Spinal cord (tissue), 10 donors: ENCODE results near the gene VRK3. TPM values are rescaled to one million over a fixed set of nuclear protein-coding genes. Genes with fewer than 3 reads are reported as not detected.

Experiments
- DNase-seq, 6 donors: peaks; one replicate each; pipeline versions ENCODE4 v3.0.0 to v3.0.0-alpha.2; 2013 to 2015; ENCODE audit warnings: low spot score in 6 of 6, low read depth in 4 of 6
- H3K27ac ChIP-seq: one replicate; pipeline ENCODE4 v1.5.1; 2013; ENCODE audit warnings: low read depth, low read length, control low read depth
- H3K27me3 ChIP-seq: one replicate; pipeline ENCODE4 v1.6.1; 2013; ENCODE audit warnings: low read length; ENCODE audit not compliant: control insufficient read depth, insufficient read depth
- H3K36me3 ChIP-seq: one replicate; pipeline ENCODE4 v1.6.1; 2013; ENCODE audit warnings: low read length; ENCODE audit not compliant: control insufficient read depth, insufficient read depth
- H3K4me1 ChIP-seq: one replicate; pipeline ENCODE4 v1.6.1; 2013; ENCODE audit warnings: low read length; ENCODE audit not compliant: control insufficient read depth, insufficient read depth
- H3K4me3 ChIP-seq: one replicate; pipeline ENCODE4 v1.5.1; 2013; ENCODE audit warnings: low read depth, low read length, control low read depth
- H3K9me3 ChIP-seq: one replicate; pipeline ENCODE4 v1.6.1; 2013; ENCODE audit warnings: low read length; ENCODE audit not compliant: control insufficient read depth, insufficient read depth
- WGBS: methylation state at CpG from one replicate; pipeline ENCODE4 v1.1.5; 2013; ENCODE audit warnings: missing lambda C conversion rate; ENCODE audit not compliant: insufficient coverage; 5-methylcytosine and 5-hydroxymethylcytosine counted together
- polyA plus RNA-seq, 2 donors: library from polyadenylated mRNA; unstranded; fragments of 120-200 nt; gene quantifications; one replicate each; pipeline ENCODE4 v1.2.1, GENCODE V29; 2013; ENCODE audit not compliant: insufficient read length in 2 of 2
- total RNA-seq, 2 donors: library from RNA; depleted of rRNA in 1 of 2; stranded (reverse); fragments of 120-200 nt in 1 of 2; fragments of >200 nt in 1 of 2; gene quantifications; one replicate each; pipeline versions ENCODE4 v1.2.3 to v1.2.4, GENCODE V29; 2013 to 2014
- donor health status: healthy.

The VRK3 gene
- total and polyA plus RNA-seq, 4 donors, result 18.9 to 58.3 (median 45.0) TPM

DNA sequence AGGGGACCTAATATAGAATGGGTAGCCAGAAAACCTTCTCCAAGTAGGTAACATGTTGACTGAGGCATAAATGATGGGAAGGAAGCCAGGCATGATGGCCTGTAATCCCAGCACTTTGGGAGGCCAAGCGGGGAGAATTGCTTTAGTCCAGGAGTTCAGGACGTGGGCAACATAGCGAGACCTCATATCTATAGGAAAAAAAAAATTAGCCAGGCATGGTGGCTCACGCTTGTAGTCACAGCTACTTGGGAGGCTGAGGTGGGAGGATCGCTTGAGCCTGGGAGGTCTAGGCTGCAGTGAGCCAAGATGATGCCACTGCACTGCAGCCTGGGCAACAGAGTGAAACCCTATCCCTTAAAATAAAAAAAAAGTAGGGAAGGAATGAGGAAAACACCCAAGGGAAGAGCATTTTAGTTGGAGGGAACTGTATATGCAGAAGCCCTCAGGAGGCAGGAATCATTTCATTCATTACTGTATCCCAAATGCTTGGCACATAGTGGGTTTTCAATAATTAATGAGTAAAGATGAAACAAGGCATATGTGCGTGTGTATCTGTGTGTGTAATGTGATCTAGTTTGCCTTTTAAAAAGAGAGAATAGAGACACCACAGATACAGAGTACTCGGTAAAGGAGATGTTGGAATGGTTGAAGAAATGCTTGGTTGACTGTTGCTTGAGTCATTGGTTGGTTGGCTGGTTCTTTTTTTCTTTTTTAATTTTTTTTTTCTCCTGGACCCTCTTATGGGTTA, 93.7 kb downstream of the VRK3 start:
- 100% methylated on average over 2 of the region's 7 CpGs for WGBS

DNA sequence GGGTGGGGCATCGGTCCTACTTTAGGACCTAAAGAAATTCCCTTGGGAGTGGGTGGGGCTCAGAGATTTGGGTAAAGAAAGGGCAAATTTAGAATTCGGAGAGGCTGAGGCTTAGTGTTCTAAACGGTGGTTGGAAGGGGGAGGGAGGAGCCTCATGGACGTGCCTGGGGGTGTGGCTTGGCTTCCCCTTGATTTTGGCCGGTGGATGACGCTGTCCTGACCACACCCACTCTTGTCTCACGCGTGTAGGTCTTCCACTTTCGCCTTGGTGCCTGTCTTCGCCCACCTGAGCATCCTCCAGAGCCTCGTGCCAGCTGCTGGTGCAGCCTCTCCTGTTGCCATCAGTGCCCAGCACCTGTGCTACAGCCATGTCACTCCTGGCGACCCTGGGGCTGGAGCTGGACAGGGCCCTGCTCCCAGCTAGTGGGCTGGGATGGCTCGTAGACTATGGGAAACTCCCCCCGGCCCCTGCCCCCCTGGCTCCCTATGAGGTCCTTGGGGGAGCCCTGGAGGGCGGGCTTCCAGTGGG, 94.6 kb downstream of the VRK3 start:
- Histone ChIP-seq H3K4me3 (peak overlapping the region; percentile 96), H3K27me3 (no peaks in the 10 kb centered on the region), H3K4me1 (peaks cover 24% of the 10 kb centered on the region), H3K9me3 (no peaks in the 10 kb centered on the region), H3K36me3 (peaks cover 30% of the 10 kb centered on the region), H3K27ac (no peak overlapping the region)
- 58% methylated on average over 14 of the region's 15 CpGs for WGBS
- peak in 1 of 6 donors; percentile 15 for DNase-seq

More for the DNA sequence above, 93.7 kb downstream of the VRK3 start:
- Histone ChIP-seq H3K9me3 (no peaks in the 10 kb centered on the region), H3K27ac (no peak overlapping the region), H3K4me3 (no peak overlapping the region), H3K36me3 (peaks cover 26% of the 10 kb centered on the region), H3K4me1 (peaks cover 24% of the 10 kb centered on the region), H3K27me3 (no peaks in the 10 kb centered on the region)
- no peak for DNase-seq

DNA sequence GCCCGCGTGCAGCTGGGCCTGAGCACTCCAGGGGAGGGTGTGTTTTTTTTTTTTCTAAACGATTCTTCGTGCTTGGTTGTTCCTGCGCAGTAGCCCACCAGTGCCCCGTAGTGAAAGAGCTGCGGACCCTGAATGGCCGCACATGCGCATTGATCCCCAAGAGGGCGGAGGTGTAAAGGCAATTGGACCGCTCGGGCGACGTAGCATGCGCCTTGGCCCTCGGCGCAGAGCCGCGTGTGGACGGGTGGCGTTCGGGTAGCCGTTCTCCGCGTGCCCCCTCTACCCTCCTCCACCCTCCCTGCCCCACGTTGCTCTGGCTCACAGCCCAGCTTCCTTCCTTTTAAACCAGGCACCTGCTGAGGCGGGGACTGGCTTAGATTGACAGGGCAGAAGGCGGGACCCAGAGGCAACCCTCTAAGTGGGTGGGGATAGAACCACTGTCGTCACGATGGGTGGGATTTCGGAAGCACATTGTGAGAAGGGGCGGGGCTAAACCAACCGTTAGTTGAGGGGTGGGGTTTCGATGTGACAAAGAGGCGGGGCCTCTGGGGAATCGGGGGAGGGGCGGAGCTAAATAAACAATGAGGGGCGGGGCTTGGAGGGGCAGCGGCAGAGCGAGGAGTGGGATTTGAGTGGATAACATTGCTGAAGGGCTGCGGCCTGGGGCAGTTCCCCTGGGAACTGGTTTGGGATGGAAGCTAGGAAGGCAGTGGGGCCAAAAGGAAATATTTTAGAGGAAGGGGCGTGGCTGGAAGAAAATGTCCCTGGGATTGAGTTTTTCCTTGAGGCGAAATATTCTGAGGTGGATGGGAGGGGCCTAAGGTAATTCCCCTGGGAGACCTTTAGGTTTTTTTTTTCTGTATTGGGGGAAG, 95.3 kb downstream of the VRK3 start:
- H3K9me3 ChIP-seq, result no peaks in the 10 kb centered on the region
- H3K4me3 ChIP-seq, result peak overlapping the region; percentile 96
- H3K27ac ChIP-seq, result peak overlapping the region; percentile 98
- no peaks in the 10 kb centered on the region for H3K27me3 ChIP-seq
- H3K4me1 ChIP-seq, result peaks cover 24% of the 10 kb centered on the region
- peak; percentile 90 to 99 (median 94) for DNase-seq
- 2% methylated on average over 39 of the region's 43 CpGs for WGBS
- peaks cover 36% of the 10 kb centered on the region for H3K36me3 ChIP-seq

DNA sequence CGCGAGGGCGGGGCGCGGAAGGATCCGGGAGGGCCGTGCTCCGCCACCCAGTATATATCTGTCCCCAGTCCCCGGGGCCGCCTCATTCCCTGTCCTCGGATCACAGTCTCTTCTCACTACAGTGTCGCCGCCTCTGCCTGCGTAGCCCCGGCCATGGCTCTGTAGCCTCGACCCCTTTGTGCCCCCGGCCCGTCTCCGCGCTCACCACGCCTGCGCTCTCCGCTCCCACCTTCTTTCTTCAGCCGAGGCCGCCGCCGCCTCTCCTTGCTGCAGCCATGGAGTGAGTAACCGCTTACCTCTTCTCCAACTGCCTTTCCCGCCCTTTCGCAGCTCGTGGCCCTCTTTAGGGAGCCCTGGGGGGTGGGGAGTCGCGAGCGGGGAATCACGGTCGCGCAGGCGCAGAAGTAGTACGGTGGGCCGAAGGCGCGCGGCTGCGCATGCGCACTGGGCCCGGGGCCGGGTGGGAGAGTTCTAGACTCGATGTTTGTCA, 96.0 kb downstream of the VRK3 start, which contains the start of the genes ATF5 and NUP62:
Gene ATF5, plus strand, starts transcription at position 85 of the 490 bp plus-strand sequence. CDS start 1,646 bp downstream, outside the sequence.
Gene NUP62, minus strand, starts transcription at position 384 of the 490 bp plus-strand sequence. CDS start 19,697 bp downstream, outside the sequence.
- Histone ChIP-seq H3K4me3 (peak within 1 kb of the TSS; percentile 96), H3K36me3 (peaks cover 42% of the 10 kb centered on the region), H3K27me3 (no peaks in the 10 kb centered on the region), H3K9me3 (no peaks in the 10 kb centered on the region), H3K4me1 (peaks cover 24% of the 10 kb centered on the region), H3K27ac (peak within 1 kb of the TSS; percentile 98)
- under 1% methylated on average over 47 of the region's 48 CpGs for WGBS
- peak in 3 of 6 donors; percentile 12 to 97 (median 12) for DNase-seq

DNA sequence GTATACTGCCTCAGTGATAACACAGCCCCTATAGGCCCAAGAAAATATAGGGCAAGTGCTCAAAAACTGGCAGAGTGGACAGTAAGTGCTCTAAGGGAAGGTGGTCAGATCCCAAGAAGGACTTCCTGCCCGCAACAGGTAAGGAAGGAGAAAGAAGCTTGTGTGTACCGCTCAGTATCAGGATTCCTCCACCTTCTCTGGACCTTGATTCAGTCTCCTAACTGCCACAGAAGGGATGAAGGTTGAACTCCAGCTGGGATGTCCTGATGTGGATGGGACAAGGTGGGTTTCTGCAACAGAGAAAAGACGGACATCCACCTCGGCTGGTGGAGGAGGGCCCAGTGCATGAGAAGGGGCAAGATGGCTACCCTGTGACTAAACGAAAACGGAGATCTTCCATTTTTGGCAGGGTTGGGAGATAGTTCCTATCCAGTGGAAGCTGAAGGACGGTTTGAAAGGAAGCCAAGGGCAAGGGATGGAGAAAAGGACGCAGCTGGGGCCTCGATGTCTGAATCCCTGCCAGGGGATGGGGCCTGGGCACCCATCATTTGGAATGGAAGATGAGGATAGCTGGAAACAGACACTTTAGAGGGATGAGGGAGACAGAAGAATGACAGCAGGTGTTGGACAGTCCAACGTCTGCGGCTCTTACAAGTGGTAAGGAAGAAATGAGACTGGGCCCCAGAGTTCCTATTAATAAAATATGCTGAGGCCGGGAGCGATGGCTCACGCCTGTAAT, 97.5 kb downstream of the VRK3 start:
- Histone ChIP-seq H3K27me3 (no peaks in the 10 kb centered on the region), H3K36me3 (peaks cover 53% of the 10 kb centered on the region), H3K4me1 (peaks cover 24% of the 10 kb centered on the region), H3K9me3 (no peaks in the 10 kb centered on the region), H3K4me3 (no peak overlapping the region), H3K27ac (no peak overlapping the region)
- 67% methylated on average over 9 of the region's 14 CpGs for WGBS
- no peak for DNase-seq

DNA sequence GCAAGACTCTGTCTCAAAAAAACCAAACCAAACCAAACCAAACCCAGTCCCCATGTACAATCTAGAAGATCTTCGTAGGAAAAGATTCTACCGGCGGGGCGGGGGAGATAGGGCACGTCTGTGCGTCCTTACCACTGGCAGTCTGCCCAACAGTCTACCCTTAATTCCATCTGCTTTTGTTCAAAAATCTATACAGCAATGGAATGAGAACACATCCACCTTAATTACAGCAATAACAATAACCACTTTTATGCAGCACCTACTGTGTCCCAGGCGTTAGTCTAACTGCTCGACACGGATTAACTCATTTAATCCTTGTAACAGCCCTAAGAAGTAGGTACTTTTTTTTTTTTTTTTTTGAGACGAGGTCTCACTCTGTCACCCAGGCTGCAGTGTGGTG, 98.7 kb downstream of the VRK3 start:
- Histone ChIP-seq H3K27ac (no peak overlapping the region), H3K4me3 (no peak overlapping the region), H3K4me1 (peaks cover 24% of the 10 kb centered on the region), H3K36me3 (peaks cover 63% of the 10 kb centered on the region), H3K27me3 (no peaks in the 10 kb centered on the region), H3K9me3 (no peaks in the 10 kb centered on the region)
- 94% methylated on average over 6 of the region's 10 CpGs for WGBS
- DNase-seq, result no peak

Other genes with a start within 250 kb of the VRK3 start
- gene FUZ, start 212.1 kb downstream of the VRK3 start, total RNA-seq, result 10 to 100 TPM; 17.2 to 29.0 TPM
- 10 to 100 TPM; 32.6 to 35.0 TPM for gene FUZ, start 212.1 kb downstream of the VRK3 start, polyA plus RNA-seq
- gene MED25, start 207.1 kb downstream of the VRK3 start, total RNA-seq, result 10 to 100 TPM; 16.7 to 21.8 TPM
- 10 to 100 TPM; 64.7 to 68.2 TPM for gene MED25, start 207.1 kb downstream of the VRK3 start, polyA plus RNA-seq
- 100 to 1,000 TPM in 1 of 2 donors, 10 to 100 TPM in 1; 62.2 to 220 TPM for gene PTOV1, start 174.2 kb downstream of the VRK3 start, total RNA-seq
- gene PTOV1, start 174.2 kb downstream of the VRK3 start, polyA plus RNA-seq, result 100 to 1,000 TPM; 420 to 438 TPM
- 10 to 100 TPM; 22.2 to 47.1 TPM for gene PNKP, start 157.8 kb downstream of the VRK3 start, total RNA-seq
- gene PNKP, start 157.8 kb downstream of the VRK3 start, polyA plus RNA-seq, result 10 to 100 TPM; 53.5 to 87.1 TPM
- gene AKT1S1, start 148.0 kb downstream of the VRK3 start, total RNA-seq, result 1 to 10 TPM; 3.8 to 9.0 TPM
- gene AKT1S1, start 148.0 kb downstream of the VRK3 start, polyA plus RNA-seq, result 10 to 100 TPM; 43.0 to 43.8 TPM
- gene TBC1D17, start 147.7 kb downstream of the VRK3 start, total RNA-seq, result 10 to 100 TPM in 1 of 2 donors, 1 to 10 TPM in 1; 9.6 to 13.9 TPM
- gene TBC1D17, start 147.7 kb downstream of the VRK3 start, polyA plus RNA-seq, result 10 to 100 TPM; 67.2 to 78.6 TPM
- under 1 TPM; 0.30 to 0.33 TPM for gene IL4I1, start 128.5 kb downstream of the VRK3 start, total RNA-seq
- gene IL4I1, start 128.5 kb downstream of the VRK3 start, polyA plus RNA-seq, result 1 to 10 TPM in 1 of 2 donors, under 1 TPM in 1; 0.89 to 1.3 TPM
- 1 to 10 TPM; 2.6 to 7.2 TPM for gene ATF5, start 96.2 kb downstream of the VRK3 start, total RNA-seq
- 10 to 100 TPM; 19.0 to 19.5 TPM for gene ATF5, start 96.2 kb downstream of the VRK3 start, polyA plus RNA-seq
- gene NUP62, start 95.9 kb downstream of the VRK3 start, total RNA-seq, result 10 to 100 TPM; 16.9 to 41.0 TPM
- 10 to 100 TPM; 48.3 to 51.3 TPM for gene NUP62, start 95.9 kb downstream of the VRK3 start, polyA plus RNA-seq
- gene SIGLEC11, start 64.2 kb downstream of the VRK3 start, total RNA-seq, result 1 to 10 TPM; 1.2 to 1.7 TPM
- gene SIGLEC11, start 64.2 kb downstream of the VRK3 start, polyA plus RNA-seq, result under 1 TPM; 0.52 to 0.53 TPM
- 10 to 100 TPM; 10.0 to 14.1 TPM for gene ZNF473, start 633 bp upstream of the VRK3 start, total RNA-seq
- 10 to 100 TPM; 13.9 to 14.8 TPM for gene ZNF473, start 633 bp upstream of the VRK3 start, polyA plus RNA-seq
- gene IZUMO2, start 137.9 kb upstream of the VRK3 start, total RNA-seq, result not detected
- gene IZUMO2, start 137.9 kb upstream of the VRK3 start, polyA plus RNA-seq, result not detected
- gene MYH14, start 178.2 kb upstream of the VRK3 start, total RNA-seq, result 1 to 10 TPM; 4.1 to 7.2 TPM
- 10 to 100 TPM; 14.6 to 16.8 TPM for gene MYH14, start 178.2 kb upstream of the VRK3 start, polyA plus RNA-seq